C4-2B (cell line): ENCODE results near the gene NLRP11.

Experiments used
- ZFX ChIP-seq: fragments of 450-650 bp; IDR thresholded peaks from 2 replicates; pipeline ENCODE4 v1.6.1; 2017
- TF ChIP-seq, protein P1 (sequence below): fragments of 450-650 bp; conservative IDR thresholded peaks from 2 replicates; pipeline ENCODE4 v1.5.1; 2017; ENCODE audit warnings: mild to moderate bottlenecking

- TF ChIP-seq, protein P1, sequence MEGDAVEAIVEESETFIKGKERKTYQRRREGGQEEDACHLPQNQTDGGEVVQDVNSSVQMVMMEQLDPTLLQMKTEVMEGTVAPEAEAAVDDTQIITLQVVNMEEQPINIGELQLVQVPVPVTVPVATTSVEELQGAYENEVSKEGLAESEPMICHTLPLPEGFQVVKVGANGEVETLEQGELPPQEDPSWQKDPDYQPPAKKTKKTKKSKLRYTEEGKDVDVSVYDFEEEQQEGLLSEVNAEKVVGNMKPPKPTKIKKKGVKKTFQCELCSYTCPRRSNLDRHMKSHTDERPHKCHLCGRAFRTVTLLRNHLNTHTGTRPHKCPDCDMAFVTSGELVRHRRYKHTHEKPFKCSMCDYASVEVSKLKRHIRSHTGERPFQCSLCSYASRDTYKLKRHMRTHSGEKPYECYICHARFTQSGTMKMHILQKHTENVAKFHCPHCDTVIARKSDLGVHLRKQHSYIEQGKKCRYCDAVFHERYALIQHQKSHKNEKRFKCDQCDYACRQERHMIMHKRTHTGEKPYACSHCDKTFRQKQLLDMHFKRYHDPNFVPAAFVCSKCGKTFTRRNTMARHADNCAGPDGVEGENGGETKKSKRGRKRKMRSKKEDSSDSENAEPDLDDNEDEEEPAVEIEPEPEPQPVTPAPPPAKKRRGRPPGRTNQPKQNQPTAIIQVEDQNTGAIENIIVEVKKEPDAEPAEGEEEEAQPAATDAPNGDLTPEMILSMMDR = no peak
- TF ChIP-seq ZFX = no peak
Observed at GRCh38 chr19:55778331-55778730, 53.5 kb downstream of the NLRP11 start.
